ENCODE results near the gene EXOC1L.

- TF ChIP-seq CTCF (IDR thresholded peaks at IDR 0.05) (no peak), POLR2A (IDR thresholded peaks at IDR 0.05) (no peak)
Observed at GRCh38 chr4:55781812-55782211, 37.8 kb upstream of the EXOC1L start.
